Right kidney (tissue), 1 donor: ENCODE measurements around the gene FSD2.
"Not testable (repeated sequence)": the region's sequence is repeated elsewhere in the genome, so short reads cannot be mapped to it uniquely, and the experiment has no call there.

Experiments used
- DNase-seq: peaks from one replicate; pipeline ENCODE4 v3.0.0-alpha.2; 2016

The FSD2 gene

DNA sequence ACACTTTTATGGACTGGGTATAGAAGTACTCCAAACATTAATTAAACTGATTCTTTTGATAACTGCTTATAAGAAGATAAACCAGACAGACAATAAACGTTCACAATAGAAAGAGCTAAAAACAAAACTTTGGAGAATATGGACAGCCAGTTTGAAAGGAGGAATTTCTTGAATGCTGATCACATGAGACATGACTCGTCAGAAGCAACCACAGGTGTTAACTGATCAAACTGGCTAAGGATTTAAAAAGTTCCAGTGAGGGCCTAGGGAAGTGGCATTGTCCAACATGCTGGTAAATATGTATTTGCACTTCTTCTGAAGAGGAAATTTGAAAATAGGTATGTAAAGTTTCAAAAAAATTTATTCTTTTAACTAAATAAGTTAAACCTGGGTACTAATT is 66.8 kb downstream of the FSD2 start:
- DNase-seq, result no peak

DNA sequence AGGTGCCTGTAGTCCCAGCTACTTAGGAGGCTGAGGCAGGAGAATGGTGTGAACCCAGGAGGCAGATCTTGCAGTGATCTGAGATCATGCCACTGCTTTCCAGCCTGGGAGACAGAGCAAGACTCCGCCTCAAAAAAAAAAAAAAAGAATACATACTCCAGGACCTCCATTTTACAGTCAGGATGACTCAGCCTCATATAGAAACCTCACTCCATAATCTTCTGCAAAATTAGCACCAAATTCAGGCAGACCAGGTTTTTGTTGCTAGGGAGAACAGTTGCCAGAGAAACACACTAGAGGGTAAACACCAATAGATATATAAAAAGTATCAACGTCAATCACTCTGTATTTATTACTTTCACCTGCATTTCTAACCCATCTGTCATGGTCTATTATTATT is 67.9 kb downstream of the FSD2 start:
- no peak for DNase-seq

DNA sequence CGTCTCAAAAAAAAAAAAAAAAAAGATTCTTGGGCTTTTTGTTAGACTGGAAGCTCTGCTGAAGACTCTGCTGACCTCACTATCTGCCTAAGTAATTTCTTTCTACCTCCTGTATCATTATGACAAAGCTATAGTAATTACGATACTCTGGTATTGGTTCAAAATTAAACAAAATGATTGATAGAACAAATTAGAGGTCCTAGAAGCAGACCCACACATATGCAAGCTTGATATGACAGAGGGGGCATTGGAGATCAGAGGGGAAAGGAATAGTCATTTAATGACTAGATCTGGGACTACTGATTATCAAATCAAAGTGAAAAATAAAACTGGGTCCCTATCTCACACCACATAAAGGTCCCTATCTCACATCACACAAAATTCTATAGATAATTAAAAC is 74.3 kb downstream of the FSD2 start:
- DNase-seq, result no peak

GRCh38 chr15:82730022-82730530 is 75.8 kb downstream of the FSD2 start:
- no peak for DNase-seq

GRCh38 chr15:82726816-82727215 is 79.1 kb downstream of the FSD2 start:
- DNase-seq, result no peak

DNA sequence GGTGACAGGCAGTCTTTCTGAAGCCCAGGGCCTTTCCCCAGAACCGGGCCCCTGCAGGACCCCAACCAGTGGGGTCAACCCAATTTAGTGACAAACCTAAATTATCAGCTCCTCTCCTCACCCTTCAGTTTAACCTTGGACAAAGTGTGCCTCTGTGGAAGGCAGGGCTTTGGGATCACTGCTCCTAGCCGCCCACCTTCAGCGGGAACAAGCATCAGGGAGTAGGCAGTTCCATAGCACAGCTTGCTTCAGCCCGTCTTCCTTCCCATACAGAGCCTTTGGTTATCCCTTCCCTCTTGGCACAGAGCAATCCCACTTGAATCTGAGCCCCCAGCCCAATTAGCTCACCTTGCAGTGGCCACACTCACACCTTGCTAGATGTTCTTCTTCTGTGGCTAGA is 90.9 kb downstream of the FSD2 start:
- no peak for DNase-seq

GRCh38 chr15:82714016-82714415 is 91.9 kb downstream of the FSD2 start:
- DNase-seq, result no peak

DNA sequence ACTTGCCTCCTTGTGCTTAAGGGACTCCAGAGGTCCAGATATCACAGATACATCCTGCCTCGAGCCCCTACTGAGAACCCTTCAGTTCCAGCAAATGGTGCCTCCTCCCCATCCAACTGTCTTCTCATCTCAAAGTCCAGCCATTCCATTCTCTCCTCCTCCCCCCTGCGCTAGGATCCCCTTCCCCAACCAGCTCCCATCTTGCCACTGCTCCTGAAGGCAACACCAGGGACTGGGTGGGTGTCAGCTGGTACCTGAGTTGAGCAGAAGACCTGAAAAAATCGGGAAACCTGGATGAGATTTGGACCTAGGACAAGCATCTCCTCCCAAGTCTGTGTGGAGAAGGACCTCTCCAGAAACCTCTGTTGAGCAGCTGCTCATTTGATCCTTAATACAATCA is 93.8 kb downstream of the FSD2 start:
- no peak for DNase-seq

GRCh38 chr15:82710926-82711490 is 94.9 kb downstream of the FSD2 start:
- DNase-seq, result no peak

DNA sequence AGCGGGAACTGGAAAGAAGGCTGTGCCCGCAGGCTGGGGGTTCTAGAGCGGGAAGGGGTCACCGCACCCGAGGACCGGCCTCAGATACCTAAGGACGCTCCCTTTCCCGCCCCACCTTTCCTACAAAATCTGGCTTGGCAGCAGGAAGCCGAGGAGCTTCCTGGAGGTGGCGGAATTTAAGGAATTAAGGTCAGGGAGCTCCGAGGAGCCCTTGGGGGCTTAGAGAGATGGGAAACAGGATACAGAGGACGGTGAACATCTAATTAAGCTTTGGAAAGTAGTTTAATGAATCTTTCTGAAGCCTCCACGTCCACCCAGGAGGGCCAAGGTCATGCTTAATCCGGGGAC is 95.7 kb downstream of the FSD2 start:
- no peak for DNase-seq

DNA sequence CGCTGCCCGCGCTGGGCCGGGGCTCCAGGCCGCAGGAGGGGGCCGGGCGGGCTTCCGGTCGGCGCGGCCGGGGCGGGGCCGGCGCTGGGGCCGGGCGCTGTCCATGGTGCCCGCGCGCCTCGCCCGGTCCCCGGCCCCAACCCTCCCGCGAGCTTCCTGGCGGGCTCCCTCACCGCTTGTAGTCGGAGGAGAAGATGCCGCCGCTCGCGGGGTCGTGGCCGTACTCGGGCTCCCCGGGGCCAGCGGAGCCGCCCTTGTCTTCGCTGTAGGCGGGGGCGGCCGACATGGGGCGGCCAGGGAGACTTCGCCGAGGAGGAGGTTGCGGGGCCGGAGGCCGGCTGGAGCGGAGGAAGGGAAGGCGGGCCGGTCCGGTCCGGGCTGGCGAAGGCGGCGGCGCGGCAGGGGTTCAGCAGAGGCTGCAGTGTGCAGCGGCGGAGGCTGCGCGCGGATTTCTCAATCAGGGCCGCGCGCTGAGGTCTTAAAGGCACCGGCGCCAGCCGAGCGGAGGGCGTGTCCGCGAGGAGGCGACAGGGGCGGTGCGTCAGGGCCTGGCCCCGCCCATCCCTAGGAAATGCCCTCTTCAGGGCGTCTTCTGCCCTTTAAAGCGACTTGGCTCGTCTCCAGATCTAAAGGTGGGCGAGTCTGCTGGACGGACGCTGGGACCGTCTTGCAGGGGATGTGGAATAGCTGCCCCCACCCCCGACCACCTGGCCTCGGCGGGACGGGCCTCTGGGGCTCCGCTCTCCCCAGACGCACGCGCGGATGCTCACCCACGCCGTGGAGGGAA is 96.3 kb downstream of the FSD2 start, which contains the start of gene AP3B2:
TSS of gene AP3B2 (minus strand) at position 455 of the 787 bp plus-strand sequence. CDS start at position 286, 169 bp downstream.
- peak; percentile 85 for DNase-seq

DNA sequence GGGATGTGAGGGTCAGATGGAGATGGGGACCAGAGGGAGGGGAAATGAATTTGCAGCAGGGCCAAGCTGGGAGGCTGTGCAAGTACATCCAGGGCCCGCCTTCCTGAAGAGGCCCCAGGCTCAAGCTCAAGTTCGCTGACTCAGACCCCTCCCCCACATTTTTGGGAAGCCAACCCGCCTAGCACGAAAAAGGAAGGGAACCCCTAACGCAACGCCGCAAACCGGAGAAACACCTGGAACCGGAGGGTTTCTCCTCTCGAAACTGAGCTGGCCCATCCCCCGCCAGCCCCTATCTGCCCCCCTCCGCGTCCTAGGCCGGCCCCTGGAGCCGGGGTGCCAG is 96.8 kb downstream of the FSD2 start:
- no peak for DNase-seq

GRCh38 chr15:82705856-82706255 is 100.0 kb downstream of the FSD2 start:
- not testable (repeated sequence) for DNase-seq
